ENCODE results near the gene BORCS5. TPM values are rescaled to one million over a fixed set of nuclear protein-coding genes. Genes with fewer than 3 reads are reported as not detected.
"Not testable (repeated sequence)": the region's sequence is repeated elsewhere in the genome, so short reads cannot be mapped to it uniquely, and the experiment has no call there.

The BORCS5 gene
- polyA plus RNA-seq (2013, experiment 1 of 2; ENCODE audit: insufficient read length): 8.1 TPM
- polyA plus RNA-seq (2013, experiment 2 of 2; ENCODE audit: insufficient read length): 9.5 TPM

- peak; percentile 92 for DNase-seq
Measured at GRCh38 chr12:12356896-12357718, at the start of gene BORCS5. BORCS5 (plus strand) TSS chr12:12357078; CDS start chr12:12357452, 374 bp downstream.

DNA sequence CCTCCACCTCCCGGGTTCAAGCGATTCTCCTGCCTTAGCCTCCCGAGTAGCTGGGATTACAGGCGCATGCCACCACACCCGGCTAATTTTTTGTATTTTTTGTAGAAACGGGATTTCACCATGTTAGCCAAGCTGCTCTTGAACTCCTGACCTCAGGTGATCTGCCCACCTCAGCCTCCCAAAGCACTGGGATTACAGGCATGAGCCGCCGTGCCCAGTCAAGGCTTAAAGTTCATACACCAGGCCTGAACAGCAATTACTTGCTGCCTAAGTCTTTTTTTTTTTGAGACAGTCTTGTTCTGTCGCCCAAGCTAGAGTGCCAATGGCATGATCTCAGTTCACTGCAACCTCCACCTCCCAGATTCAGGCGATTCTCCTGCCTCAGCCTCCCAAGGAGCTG, 46.2 kb upstream of the BORCS5 start:
- DNase-seq: not testable (repeated sequence)

GRCh38 chr12:12315838-12316237, 41.0 kb upstream of the BORCS5 start:
- DNase-seq: no peak

- DNase-seq: peak; percentile 39
Measured at GRCh38 chr12:12319451-12320183, 37.3 kb upstream of the BORCS5 start.

- no peak for DNase-seq
Measured at GRCh38 chr12:12323118-12323517, 33.8 kb upstream of the BORCS5 start.

GRCh38 chr12:12323591-12323990, 33.3 kb upstream of the BORCS5 start:
- DNase-seq: peak; percentile 97

DNA sequence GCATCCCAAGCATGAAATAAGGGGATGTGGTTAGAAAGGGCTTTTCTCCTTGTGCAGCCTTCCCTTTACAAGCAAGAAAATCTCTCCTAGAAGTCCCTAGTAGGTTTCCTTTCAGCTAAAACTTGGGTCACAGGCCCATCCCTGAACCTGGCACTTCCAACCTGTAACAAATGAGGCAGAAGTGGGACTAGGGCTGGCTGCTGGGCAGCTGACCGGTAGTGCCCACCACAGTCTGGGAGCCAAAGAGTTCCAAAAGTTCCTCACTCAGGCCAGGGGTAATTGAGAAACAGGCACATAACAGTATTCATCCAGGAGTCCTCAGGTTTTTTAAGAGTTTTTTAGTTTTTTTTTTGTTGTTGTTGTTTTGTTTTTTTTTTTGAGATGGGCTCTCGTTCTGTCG, 30.6 kb upstream of the BORCS5 start:
- no peak for DNase-seq

DNA sequence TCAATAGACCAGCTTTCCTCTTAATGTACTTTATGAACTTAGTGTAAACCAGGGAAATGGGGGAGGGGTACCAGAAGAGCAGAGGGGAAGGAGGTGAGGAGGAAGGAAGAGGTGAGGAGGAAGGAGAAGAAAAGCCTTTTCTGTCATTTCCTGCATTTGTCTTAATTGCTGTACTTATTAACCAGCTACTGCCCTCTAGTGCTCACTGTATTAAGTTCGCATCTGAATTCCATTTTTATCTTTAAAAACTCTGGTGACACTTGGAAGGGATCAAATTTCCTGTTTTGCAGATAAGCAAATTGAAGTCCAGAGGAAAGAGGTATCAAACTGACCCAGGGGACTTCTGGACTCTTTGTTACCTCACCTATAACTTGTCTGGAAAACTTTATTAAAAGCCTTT, 29.1 kb upstream of the BORCS5 start:
- DNase-seq: peak; percentile 64

DNA sequence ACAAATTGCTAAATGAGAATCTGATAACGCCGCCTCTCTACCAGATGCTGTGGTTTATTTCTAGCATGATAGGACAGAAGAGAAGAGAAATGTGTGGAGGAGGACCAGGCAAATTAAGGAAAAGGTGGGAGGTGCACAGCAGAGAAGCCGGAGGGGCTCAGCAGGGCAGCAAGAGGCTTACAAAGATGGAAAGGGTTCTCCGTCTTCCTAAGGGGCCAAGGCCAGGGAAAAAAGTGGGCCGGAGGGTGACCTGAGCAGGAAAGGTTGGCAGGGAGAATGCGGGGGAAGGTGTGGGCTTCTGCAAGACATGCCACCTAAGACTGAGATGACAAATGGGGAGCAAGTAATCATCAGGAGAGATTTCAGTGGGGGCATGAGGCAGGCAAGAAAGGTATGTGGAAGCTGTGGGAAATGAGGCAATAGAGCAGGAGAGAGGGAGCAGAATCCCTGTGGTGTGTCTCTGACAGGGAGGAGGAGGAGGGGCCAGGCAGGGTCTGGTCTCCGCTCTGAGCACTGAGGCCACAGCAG, 25.6 kb upstream of the BORCS5 start:
- peak; percentile 45 for DNase-seq

DNA sequence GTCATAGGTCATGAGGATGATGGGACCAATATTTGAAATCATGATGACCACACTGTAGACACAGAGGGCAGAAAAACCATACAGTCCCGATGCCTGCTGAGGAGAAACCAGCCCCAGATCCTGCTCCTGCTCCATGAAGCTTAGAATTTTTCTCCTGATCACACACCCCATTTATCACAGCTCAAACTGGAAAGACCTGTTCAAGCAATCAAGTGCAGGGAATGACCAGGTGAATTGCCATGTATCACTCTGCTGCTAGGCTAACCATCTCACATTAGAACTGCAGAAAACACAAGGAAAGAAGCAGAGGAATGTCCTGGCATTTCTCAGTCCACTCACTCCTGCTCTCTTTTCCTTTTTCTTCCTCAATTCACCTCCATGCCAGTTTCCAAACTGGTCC, 25.0 kb upstream of the BORCS5 start:
- DNase-seq: no peak

DNA sequence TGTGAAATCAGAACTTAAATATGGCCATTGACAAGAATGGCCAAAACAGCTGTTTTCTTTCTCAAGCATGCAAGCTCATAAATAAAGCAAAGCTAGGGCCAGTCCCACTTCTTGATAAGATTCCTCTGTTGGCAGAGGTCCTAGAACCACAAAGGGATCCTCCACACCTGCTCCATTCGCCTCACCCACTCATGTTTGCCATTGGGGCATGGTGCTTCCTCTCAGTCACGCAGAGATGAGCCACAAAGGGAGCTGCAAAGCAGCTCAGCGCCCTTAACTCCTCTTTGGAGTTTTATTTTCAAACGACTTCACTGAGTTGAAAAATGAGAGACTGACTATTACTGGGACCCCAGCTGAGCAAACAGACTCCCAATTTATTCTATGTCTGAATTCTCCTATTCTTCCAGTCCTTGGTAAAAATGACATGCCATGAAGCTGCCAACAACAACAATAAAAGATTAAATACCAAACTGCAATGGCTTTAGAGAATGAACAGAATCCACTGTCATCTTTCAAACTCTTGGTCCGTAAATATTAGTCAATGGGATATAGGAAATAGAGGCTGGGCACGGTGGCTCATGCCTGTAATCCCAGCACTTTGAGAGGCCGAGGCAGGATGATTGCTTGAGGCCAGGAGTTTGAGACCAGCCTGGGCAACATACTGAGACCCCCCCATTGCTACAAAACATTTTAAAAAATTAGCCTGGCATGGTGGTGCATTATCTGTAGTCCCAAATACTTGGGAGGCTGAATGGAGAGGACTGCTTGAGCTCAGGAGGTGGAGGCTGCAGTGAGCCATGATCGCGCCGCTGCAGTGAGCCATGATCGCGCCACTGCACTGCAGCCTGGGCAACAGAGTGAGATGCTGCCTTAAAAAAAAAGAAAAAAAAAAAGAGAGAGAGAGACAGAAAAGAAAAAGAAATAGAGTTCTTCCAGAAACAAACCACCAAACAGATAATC, 23.2 kb upstream of the BORCS5 start:
- peak; percentile 69 for DNase-seq

- peak; percentile 46 for DNase-seq
Measured at GRCh38 chr12:12334367-12335040, 22.4 kb upstream of the BORCS5 start.

- DNase-seq: no peak
Measured at GRCh38 chr12:12336049-12336411, 20.8 kb upstream of the BORCS5 start.

- no peak for DNase-seq
Measured at GRCh38 chr12:12336511-12336910, 20.4 kb upstream of the BORCS5 start.

DNA sequence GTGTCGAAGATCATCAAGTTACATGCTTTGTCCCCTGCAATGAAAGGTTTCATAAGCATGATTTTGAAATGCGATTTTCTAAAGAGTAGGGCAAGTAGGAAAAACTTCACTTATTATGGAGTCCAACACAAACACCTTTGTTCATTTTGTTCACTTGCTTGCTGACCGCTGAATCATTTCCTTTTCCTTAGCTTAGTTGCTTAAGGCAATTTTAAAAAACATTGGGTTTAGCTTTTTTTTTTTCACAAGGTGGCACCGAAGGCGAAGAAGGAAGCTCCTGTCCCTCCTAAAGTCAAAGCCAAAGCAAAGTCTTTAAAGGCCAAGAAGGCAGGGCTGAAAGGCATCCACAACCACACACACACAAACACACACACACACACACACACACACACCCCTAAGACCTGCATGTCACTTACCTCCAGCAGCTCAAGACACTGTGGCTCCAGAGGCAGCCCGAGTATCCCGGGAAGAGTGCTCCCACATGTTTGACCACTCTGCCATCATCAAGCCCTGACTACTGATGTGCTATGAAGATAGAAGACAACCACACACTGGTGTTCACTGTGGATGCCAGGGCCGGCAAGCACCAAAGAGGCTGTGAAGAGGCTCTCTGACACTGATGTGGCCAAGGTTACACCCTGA, 18.2 kb upstream of the BORCS5 start:
- DNase-seq: no peak

- DNase-seq: peak; percentile 40
Measured at GRCh38 chr12:12349711-12350665, 6.9 kb upstream of the BORCS5 start, which contains the start of gene MANSC1. MANSC1 (minus strand) TSS chr12:12350242; CDS start chr12:12343314, 6,928 bp downstream.

- no peak for DNase-seq
Measured at GRCh38 chr12:12350868-12351463, 5.9 kb upstream of the BORCS5 start.

DNA sequence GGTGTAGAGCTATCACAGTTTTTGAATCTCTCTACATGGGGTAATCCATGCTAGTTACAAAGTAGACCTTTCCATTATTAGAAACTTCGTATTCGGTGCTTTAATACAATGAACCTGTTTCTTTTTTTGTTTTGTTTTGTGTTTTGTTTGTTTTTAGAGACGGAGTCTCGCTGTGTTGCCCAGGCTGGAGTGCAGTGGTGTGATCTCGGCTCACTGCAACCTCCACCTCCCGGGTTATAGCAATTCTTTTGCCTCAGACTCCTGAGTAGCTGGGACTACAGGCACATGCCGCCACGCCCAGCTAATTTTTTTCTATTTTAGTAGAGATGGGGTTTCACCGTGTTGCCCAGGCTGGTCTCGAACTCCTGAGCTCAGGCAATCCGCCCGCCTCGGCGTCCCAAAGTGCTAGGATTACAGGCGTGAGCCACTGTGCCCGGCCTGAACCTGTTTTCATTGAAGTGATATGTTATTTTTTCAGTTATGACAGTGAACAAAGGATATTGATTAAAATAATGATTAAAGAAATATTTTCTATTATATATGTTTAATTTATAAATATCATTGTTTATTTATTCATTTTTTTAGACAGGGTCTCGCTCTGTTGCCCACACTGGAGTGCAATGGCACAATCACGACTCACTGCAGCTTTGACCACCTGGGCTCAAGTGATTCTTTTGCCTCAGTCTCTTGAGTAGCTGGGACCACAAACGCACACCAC, 5.3 kb upstream of the BORCS5 start:
- DNase-seq: not testable (repeated sequence)

GRCh38 chr12:12353276-12353675, 3.6 kb upstream of the BORCS5 start:
- no peak for DNase-seq
